ENCODE measurements around the gene SIPA1L3. TPM values are rescaled to one million over a fixed set of nuclear protein-coding genes. Genes with fewer than 3 reads are reported as not detected.

Gene SIPA1L3
- total RNA-seq, 1 experiment from 2014 or later = 8.1 TPM

DNA sequence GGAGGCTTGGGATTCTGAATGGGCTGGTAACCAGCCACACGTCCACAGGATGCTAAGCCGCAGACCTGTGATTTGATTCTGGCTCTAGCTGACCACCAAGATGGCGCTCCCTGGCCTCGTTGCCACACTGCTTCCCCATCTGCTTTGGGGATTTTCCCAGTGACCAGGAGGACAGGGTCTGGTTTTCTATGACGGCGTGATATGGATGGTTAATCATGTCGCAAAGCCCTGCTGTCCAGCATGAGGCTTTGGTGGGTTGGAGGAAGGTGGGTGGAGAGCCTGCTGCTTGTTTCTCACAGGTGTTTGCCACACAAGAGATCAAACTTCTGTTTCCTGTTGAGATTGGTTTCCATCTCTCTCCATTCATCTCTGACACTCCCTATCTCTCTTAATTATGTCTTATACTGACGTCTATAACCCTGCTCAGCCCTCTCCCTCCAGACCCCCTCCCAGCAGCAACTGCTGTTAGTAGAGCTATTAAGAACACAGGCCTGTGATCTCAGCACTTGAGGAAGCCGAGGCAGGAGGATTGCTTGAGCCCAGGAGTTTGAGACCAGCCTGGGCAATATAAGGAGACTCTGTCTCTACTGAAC, 102.7 kb downstream of the SIPA1L3 start:
- in situ Hi-C loops (cut with HindIII; ENCODE audit: low sequenced_read_pairs) = no loop called here

DNA sequence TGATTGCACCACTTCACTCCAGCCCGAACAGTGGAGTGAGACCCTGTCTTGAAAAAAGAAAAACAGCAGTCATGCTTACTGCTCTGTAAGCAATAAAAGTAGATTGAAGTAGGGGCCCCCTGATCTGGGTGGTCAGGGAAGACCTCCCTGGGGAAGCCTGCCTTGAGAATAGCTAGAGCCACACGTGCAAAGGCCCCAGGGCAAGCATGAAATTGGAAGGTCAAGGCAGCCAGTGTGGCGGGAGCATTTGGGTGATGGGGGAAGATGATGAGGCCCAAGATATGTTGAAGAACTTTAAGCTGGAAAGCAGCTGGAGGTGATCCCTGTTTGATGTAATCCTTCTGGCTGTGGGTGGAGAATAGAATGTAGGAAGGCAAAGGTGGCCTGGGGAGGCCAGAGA, 104.4 kb downstream of the SIPA1L3 start:
- in situ Hi-C loops (cut with HindIII; ENCODE audit: low sequenced_read_pairs) = no loop called here
- no peak for DNase-seq (ENCODE audit: low spot score)

More for the DNA sequence above, 102.7 kb downstream of the SIPA1L3 start:
- no peak for DNase-seq (ENCODE audit: low spot score)

DNA sequence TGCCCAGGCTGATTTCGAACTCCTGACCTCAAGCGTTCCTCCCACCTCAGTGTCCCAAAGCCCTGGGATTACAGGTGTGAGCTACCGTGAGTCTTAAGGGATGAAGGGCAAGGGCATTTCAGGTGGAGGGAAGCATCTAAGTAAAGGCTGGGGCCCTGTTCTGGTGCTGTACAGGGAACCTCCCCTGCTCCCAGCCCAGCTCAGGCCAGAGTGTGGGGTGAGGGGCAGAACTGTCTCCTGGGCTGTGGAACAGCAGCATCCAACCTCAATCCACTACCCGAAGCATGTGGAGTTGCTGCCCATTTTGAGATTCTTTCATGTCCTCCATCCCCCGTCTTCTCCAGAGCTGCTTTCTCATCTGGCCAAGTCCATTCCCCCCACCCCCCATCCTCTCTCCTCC, 105.3 kb downstream of the SIPA1L3 start:
- in situ Hi-C loops (cut with HindIII; ENCODE audit: low sequenced_read_pairs) = no loop called here
- no peak for DNase-seq (ENCODE audit: low spot score)

DNA sequence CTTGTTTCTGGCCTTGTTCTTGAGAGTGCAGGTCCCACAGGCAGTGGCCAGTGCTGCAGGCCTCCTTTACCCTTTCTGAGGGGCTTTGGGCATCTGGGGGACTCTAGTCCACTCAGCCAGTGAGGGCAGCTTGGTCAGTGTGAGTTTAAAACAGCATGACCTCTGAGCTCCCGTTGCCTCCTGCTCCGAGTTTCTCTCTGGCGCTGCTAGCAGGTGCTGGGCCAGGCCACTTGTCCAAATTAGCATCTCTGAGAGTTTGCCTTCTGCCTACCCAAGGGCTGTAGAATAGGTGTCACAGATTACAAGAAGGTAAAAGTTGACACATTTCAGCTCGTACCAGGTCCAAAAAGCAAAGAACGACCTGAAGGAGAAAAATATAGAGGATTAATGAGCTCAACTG, 105.9 kb downstream of the SIPA1L3 start:
- in situ Hi-C loops (cut with HindIII; ENCODE audit: low sequenced_read_pairs) = no loop called here
- DNase-seq (ENCODE audit: low spot score) = no peak

DNA sequence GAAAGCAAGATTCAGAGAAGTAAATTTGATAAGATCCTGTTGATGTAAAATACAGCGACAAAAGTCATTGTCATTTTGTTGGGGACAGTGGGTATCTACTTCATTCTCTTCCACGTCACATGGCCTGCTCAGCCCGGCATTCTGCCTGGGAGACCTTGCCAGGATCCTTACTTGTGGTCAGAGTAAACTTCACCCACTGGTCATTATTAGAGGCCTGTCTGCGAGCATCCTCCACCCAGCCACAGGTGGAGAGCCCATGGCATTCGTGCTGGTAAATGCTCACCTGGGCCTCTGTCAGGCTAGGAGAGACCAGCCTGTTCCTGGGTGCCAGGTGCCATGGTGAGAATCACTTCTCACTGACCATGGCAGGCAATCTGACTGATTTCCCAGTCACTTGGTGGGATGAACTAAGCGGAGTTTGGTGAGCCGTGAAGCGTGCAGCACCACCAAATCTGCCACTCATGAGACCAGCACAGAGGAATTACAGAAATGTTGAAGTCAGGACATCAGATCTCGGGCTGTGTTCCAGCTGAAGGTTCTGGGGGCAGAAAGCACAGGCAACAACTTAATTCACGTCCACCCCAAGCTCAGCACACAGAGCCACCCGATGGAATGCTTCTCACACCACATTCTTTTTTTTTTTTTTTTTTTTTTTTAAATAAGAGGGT, 107.0 kb downstream of the SIPA1L3 start:
- DNase-seq (ENCODE audit: low spot score) = no peak
- in situ Hi-C loops (cut with HindIII; ENCODE audit: low sequenced_read_pairs) = no loop called here

- in situ Hi-C loops (cut with HindIII; ENCODE audit: low sequenced_read_pairs) = no loop called here
- no peak for DNase-seq (ENCODE audit: low spot score)
These were observed 108.2 kb downstream of the SIPA1L3 start for GRCh38 chr19:38015216-38015615.

- no peak for DNase-seq (ENCODE audit: low spot score)
- in situ Hi-C loops (cut with HindIII; ENCODE audit: low sequenced_read_pairs) = no loop called here
These were observed 108.8 kb downstream of the SIPA1L3 start for GRCh38 chr19:38015761-38016160.

DNA sequence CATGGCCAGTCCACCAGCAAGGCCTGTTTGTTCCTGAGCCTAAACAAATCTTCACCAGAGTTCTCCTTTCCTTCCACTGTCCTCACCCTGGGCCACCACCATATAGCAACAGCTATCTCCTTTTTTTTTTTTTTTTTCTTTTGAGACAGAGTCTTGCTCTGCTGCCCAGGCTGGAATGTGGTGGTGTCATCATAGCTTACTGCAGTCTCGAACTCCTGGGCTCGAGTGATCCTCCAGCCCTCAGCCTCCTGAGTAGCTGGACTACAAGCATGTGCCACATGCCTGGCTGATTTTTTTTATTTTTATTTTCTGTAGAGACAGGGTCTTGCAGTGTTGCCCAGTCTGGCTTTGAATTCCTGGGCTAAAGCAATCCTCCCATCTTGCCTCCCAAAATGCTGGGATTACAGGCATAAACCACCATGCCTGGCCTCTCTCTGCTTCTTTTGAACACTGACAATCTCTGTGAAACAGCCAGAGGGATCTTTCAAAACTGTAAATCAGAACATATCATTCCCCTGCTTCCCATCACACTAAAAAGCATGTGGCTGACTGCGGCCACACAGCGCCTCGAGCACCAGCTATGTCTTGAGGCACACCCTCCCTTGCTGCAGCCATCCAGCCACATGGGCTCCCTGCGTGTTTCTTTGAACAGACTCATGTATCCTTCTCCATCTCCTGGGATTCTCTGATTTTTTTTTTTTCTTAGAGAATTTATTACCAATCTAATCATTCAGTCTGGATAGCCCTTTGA, 110.6 kb downstream of the SIPA1L3 start:
- in situ Hi-C loops (cut with HindIII; ENCODE audit: low sequenced_read_pairs) = no loop called here
- DNase-seq (ENCODE audit: low spot score) = no peak

GRCh38 chr19:38018694-38019395, 111.8 kb downstream of the SIPA1L3 start:
- no peak for DNase-seq (ENCODE audit: low spot score)
- in situ Hi-C loops (cut with HindIII; ENCODE audit: low sequenced_read_pairs) = no loop called here

- in situ Hi-C loops (cut with HindIII; ENCODE audit: low sequenced_read_pairs) = no loop called here
These were observed 112.4 kb downstream of the SIPA1L3 start for GRCh38 chr19:38019396-38019724.

DNA sequence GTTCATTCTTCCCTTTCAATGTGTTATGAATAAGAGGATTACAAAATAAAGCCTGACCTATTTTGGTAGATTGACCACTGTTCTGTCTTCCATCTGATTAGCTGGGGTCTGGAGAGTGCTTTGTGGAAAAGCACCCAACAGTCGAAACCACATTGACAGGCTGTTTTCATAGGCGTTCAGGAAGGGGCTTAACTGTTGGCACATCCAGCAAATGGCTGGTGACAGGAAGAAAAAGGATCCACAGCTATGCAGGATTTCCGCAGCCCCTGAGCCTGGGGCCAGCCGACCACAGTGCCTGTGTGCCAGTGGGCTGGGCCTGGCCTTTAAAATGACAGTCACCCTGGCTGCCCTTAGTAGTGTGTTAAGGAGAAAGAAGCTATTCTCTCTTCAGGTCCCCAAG, 113.3 kb downstream of the SIPA1L3 start:
- in situ Hi-C loops (cut with HindIII; ENCODE audit: low sequenced_read_pairs) = no loop called here
- no peak for DNase-seq (ENCODE audit: low spot score)

More at GRCh38 chr19:38019396-38019724, 112.4 kb downstream of the SIPA1L3 start:
- DNase-seq (ENCODE audit: low spot score) = no peak

- in situ Hi-C loops (cut with HindIII; ENCODE audit: low sequenced_read_pairs) = no loop called here
- no peak for DNase-seq (ENCODE audit: low spot score)
These were observed 114.3 kb downstream of the SIPA1L3 start for GRCh38 chr19:38021352-38021751.

DNA sequence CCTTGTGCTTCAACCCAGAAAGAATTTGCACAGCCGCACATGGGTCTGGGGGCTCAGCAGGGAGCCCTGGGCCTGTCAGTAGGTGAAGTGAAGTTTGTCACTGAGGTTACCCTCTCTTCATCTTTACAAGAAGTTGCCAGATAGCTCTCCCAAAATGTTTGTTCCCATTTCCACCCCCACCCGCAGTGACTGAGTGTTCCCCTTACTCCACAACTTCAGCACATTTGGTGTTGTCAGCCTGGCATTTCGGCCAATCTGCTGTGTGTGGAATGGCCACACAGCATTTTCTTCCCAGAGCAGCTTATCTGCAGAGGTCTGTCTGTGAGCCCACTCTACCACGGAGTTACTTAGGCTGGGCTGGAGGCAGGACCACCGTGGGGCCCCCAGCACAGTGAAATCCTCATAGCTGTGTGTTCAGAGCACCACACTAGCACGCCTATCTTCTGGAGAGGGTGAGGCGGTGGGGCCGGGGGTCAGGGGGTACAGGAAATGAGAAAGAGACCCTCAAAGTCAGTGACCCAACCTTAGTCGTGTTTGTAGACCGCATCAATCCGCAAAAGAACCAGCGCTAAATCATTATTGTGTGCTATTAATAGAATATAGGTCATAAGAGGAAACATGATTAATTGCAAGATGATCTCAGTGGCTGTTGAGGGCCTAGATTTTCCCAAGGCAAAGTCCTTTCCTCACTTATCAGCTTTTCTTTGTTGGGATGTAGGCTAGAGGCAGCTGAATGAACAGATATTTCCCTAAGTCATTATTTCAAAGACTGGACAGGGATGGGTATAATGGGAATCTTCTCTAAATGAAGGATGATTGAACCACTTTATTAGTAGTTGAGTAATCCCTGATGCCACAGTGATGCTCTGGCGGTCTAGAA, 116.0 kb downstream of the SIPA1L3 start:
- in situ Hi-C loops (cut with HindIII; ENCODE audit: low sequenced_read_pairs) = no loop called here
- no peak for DNase-seq (ENCODE audit: low spot score)

- in situ Hi-C loops (cut with HindIII; ENCODE audit: low sequenced_read_pairs) = no loop called here
- peak; percentile 68 for DNase-seq (ENCODE audit: low spot score)
These were observed 116.9 kb downstream of the SIPA1L3 start for GRCh38 chr19:38023671-38024541.

- peak; percentile 88 for DNase-seq (ENCODE audit: low spot score)
- in situ Hi-C loops (cut with HindIII; ENCODE audit: low sequenced_read_pairs) = no loop called here
These were observed 118.2 kb downstream of the SIPA1L3 start for GRCh38 chr19:38024992-38025908.

DNA sequence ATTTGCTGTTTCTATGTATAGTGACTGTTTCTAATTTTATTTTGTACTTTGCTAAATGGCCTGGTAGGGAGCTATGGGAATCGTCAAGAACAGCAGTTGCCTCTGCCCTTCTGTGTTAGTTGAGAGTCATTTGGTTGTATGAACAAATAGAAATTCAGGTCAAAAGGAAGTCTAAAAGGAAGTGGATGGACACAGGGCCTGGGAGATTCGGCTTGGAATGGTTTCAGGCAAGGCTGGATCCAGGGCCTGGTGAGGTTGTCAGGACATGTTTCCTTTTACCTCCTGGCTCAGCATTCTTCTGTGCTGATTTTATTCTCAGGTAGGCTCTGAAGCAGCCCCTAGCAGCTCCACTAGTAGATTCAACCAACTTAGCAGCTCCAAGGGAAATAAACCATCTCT, 118.9 kb downstream of the SIPA1L3 start:
- no peak for DNase-seq (ENCODE audit: low spot score)
- in situ Hi-C loops (cut with HindIII; ENCODE audit: low sequenced_read_pairs) = no loop called here

- in situ Hi-C loops (cut with HindIII; ENCODE audit: low sequenced_read_pairs) = no loop called here
- DNase-seq (ENCODE audit: low spot score) = no peak
These were observed 122.0 kb downstream of the SIPA1L3 start for GRCh38 chr19:38028913-38029510.
